NB4 (cell line): ENCODE measurements around the gene STRIP1.

ENCODE experiments used
- CTCF ChIP-seq: IDR thresholded peaks from one replicate; pipeline ENCODE4 v1.5.1; 2012; ENCODE audit warnings: low read depth, low read length
- MYC ChIP-seq: IDR thresholded peaks from 2 replicates; pipeline ENCODE4 v1.6.1; 2011; ENCODE audit warnings: low read depth, low read length
- POLR2A ChIP-seq: IDR thresholded peaks from 2 replicates; pipeline ENCODE4 v1.6.1; 2011; ENCODE audit warnings: mild to moderate bottlenecking; ENCODE audit not compliant: insufficient read length; ENCODE audit errors: extremely low read depth
- TF ChIP-seq, protein P1 (sequence below): IDR thresholded peaks from 2 replicates; pipeline ENCODE4 v1.6.1; 2011; ENCODE audit warnings: low read depth, low read length

GRCh38 chr1:110034040-110034450 is 379 bp upstream of the STRIP1 start:
- TF ChIP-seq POLR2A (no peak), CTCF (no peak), MYC (no peak)
- TF ChIP-seq, protein P1, sequence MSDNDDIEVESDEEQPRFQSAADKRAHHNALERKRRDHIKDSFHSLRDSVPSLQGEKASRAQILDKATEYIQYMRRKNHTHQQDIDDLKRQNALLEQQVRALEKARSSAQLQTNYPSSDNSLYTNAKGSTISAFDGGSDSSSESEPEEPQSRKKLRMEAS = no peak
